ENCODE results near the gene ANAPC16.
"Not testable (repeated sequence)": the region's sequence is repeated elsewhere in the genome, so short reads cannot be mapped to it uniquely, and the experiment has no call there.

ANAPC16 gene

DNA sequence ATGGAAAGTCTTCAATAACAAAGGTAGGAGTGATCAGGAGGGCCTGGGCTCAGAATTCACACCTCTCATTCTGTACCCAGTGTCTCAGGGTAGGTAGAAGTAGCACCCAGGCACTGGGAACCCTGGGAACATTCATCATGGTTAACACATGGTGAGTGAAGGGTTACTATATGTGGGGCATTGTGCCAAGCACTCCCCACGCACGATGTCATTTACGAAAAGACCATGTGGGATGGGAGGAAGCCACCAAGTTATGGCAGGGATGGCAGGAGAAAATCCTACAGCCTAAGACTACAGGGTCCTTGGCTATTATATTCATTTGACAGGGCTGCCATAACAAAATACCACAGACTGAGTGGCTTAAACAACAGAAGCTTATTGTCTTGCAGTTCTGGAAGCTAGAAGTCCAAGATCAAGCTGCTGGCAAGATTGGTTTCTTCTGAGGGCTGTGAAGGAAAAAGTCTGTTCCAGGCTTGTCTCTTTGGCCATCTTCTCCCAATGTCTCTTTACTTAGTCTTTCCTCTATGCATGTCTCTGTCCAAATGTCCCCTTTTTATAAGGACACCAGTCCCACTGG lies 30.2 kb downstream of the ANAPC16 start:
- no peak for DNase-seq

DNA sequence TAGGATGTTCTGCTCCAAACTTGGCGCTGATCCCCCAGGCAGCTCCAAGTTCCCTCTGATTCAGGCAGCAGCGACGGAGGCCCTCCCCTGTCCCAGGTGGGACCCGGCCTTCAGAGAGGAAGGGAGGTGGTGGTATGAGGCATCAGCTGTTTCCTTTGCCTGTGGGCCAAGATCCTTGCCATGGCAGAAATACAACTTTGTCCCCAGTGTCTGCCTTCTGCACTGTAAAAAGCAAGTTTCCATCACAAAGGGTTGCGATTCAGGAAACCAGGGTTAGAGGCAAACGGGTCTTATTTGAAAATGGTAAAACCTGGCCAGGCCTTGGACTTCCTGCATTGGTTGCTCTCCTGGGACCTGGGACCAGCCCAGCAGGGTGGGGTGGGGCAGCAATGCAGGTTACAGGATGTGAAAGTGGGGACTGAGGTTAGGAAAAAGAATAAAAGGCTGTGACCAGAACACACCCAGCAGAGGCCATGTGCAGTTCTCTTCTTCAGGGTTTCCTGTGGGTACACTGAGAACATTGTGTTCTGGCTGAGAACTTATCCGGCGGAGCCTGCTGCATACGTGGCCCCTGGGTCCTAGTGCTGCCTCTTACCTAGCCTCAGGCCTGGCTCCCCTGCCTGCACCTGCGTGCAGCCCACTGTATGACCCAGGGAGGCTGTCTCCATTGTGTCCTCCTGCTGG lies 32.8 kb downstream of the ANAPC16 start:
- peak; percentile 83 for DNase-seq

DNA sequence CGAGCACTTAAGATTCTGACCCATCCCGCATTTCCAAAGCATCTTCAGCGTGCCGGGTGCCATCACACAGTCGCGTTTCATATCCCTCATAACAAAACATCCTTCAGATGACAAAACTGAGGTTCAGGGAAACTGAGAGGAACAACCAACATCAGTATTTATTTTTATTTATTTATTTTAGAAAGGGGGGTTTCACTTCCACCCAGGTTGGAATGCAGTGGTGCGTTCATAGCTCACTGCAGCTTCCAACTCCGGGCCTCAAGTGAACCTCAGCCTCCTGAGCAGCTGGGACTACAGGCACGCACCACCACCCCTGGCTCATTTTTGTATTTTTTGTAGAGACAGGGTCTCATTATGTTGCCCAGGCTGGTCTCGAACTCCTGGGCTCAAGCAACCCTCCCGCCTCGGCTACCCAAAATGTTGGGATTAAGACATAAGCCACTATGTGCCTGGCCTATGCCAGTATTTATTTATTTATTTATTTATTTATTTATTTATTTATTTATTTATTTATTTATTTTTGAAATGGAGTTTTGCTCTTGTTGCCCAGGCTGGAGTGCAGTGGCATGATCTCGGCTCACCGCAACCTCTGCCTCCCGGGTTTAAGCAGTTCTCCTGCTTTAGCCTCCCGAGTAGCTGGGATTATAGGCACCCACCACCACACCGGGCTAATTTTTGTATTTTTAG lies 33.5 kb downstream of the ANAPC16 start:
- DNase-seq = not testable (repeated sequence)

DNA sequence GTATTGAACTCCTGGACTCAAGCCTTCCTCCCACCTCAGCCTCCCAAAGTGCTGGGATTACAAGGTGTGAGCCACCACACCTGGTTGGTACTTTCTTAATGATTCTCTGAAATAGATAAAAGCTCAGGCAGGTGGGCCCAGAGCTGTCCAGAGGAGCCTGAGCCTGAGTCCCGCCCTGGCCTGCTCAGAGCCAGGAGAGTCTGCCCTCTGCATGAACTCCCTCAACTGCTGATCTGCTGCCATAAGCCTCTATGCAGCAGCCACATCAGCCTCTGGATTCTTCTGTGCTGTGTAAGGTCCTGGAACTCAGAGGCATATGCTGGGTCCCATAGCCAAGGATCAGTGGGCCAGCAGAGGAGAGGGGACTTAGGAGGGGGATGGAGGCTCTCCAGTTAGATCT lies 34.9 kb downstream of the ANAPC16 start:
- no peak for DNase-seq

DNA sequence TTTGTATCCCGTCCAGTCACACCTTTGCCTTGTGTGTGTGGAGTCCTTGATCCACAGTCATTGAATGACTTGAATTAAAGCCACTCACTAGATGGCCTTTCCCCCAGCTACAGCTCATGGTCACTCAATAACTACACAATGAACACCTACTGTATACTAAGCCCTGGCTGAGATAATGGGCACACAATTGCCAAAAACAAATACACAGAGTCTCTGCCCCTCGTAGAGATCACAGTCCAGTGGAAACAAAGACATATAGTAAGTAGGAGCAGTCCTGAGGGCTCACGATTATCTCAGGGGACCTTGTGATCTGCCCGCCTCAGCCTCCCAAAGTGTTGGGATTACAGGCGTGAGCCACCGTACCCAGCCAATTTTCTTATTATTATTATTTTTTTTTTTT lies 35.8 kb downstream of the ANAPC16 start:
- no peak for DNase-seq

DNA sequence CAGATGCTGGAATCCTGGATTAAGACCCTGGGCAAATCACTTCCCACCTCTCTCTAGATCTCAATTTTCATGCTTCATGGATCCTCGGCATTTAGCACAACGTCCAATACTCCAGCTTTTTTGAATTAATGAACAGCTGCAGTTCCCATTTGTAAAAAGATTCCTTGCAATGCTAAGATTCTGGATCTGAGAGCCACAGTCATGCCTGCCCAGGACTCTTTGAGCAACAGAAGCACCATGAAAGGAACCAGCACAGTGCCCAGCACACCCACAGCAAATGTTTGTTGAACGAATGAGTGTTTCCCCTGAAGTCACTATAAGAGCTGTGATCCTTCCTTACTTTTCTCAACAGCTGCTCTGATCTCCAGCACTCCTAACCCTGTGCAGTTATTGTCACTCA lies 37.2 kb downstream of the ANAPC16 start:
- DNase-seq = no peak

DNA sequence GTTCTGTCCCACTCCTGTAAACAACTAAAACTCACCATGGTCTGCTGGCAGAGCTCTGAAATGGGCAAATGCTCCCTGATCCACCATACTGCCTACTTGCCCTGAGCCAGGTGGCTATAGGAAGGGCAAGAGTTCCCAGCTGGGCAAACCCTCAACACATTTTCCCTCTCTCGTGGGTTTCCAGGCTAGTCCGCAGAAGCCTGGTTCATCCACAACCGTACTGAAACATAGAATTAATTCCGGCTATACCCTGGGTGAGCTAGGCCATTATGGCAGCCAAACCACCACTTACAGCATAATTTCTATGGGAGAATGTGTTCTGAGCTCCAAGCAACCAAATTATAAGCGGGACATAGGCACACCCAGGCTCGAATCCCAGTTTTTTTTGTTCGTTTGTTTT lies 37.8 kb downstream of the ANAPC16 start:
- DNase-seq = no peak

DNA sequence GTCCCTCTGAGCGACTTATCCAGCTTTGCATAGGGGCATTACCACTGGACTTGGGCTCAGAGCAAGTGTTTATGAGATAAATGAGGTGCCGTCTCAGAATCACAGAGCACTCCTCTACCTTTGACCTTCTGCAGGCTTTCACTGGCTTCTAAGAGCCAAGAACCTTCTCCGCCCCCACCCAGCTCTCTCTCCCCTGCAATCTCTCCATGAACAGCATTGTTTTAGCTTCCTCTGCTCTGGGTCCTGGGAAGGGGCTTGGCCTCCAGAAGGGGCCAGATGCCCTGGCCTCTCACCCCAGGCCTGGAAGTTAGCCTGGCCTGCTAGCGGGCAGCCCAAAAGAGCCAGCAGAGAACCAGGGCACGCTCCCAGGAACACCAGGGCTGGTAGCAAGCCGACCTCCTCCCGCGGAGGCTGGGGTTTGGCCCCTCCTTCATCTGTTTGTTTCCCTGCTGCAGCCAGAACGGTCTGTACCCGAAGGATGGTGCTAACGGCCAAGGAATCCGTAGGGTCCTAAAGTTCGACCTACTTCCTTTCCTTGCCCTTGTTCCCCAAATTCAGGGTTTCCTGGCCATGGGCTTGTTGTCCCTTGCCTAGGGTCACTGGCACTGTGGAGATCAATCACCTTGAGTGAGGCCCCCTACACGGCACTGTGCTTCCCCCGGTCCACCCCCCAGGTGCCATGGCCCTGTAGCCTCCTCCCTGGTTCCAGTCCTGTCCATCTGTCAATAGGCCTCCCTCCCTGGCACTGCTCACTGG lies 39.2 kb downstream of the ANAPC16 start:
- peak; percentile 49 for DNase-seq

DNA sequence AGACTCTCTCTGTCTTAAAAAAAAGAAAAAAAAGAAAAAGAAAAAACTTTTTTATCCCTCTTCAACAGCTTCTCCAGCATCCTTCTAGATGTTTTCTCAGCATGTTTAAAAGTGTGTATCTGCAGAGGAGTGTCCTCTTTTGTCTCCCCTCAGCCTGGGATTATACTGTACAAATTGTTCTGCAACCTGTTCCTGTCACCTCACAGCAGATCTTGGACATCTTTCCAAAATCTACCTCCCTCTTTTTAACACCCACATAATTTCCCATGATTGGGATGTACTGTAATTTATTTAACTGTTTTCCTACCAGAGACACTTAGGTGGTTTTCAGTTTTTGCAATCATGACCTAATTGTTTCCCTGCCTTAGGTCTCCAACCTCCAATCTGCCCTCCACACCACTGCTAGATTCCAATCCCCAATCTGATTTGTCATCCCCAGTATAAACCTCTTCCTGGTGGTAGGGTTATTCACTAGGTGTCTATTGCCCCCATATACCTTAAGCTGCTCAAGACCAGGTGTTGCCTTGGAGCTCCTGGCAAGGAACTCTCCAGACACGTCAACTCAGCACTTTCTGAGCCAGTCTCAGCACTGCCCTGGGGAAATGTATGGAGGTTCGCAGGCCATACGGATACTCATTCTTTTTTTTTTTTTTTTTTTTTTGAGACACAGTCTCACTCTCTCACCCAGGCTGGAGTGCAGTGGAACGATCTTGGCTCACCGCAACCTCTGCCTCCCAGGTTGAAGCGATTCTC lies 40.3 kb downstream of the ANAPC16 start:
- no peak for DNase-seq

DNA sequence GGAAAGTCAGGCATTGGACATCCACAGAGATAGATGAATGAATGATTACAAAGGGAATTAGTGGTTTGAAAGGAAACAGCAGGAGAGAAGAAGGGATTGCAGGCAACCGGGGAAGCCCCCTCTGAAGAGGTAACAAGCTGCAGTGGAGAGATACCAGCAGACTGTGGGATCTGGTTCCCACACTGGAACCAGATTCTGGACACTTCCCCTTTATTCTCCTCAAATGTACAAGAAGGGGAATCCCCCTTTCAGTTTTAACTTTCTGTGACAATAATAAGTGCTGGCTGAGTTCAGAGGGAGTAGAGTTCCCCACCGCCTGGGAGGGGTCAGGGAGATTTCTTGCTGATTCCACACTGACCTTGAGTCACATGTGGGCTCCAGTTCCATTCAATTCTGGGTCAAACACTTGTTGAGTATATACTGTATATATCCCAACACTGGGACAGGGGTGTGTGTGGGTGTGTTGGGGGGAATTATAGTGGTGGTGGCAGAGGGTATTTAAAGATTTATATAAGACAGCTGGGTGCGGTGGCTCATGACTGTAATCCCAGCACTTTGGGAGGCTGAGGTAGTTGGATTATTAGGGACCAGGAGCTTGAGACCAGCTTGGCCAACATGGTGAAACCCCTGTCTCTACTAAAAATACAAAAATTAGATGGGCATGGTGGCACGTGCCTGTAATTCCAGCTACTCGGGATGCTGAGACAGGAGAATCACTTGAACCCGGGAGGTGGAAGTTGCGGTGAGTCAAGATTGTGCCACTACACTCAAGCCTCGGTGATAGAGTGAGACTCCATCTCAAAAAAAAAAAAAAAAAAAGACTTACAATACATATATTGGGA lies 41.5 kb downstream of the ANAPC16 start:
- no peak for DNase-seq

DNA sequence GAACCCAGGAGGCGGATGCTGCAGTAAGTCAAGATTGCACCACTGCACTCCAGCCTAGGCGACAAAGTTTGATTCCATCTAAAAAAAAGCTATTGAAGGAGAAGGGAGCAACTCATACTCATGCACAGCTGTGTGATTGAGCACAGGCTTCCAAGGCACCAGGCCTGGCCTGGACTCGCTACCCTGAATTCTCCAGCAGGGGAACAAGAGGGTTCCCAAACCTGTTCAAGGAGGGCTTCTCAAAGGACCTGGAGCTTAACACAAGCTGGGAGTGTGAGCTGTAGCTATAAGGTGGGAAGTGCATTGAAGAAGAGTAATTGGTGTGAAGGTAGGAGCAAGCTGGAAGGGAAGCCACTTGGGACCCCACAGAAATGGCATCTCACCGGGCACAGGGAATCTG lies 42.8 kb downstream of the ANAPC16 start:
- no peak for DNase-seq

DNA sequence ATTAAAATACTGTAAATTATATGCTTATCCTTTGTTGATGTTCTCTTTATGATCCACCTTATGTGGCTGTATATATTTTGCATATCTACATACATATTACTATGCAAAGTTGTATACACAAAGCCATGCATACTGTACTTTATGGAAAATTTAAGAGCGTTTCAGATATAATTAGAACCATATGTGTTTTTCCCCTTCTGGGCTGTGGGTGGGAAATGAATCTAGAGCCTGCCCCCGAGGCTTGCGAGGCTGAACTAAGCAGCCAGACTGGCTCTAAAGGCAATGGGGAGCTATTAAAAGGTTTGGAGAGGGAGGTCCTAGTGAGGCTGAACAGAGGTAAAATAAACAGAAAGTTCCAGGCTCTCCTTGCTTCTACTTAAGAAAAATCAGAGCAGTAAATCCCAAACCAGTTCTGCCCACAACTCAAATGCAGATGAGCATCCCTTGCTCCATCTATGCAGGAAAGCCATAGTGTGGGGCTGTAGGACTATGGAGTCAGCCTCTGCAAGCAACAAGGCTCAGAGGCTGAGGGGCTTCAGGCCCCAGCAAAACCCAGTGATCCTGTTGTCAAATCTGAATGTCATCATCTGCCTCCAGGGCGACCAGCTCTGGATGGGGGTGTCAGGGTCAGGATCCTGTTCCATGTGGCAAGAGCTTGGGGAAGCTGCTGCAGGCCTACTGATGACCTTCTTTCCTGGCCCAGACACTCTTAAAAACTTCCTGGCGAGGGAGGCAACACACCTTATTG lies 43.9 kb downstream of the ANAPC16 start:
- no peak for DNase-seq

DNA sequence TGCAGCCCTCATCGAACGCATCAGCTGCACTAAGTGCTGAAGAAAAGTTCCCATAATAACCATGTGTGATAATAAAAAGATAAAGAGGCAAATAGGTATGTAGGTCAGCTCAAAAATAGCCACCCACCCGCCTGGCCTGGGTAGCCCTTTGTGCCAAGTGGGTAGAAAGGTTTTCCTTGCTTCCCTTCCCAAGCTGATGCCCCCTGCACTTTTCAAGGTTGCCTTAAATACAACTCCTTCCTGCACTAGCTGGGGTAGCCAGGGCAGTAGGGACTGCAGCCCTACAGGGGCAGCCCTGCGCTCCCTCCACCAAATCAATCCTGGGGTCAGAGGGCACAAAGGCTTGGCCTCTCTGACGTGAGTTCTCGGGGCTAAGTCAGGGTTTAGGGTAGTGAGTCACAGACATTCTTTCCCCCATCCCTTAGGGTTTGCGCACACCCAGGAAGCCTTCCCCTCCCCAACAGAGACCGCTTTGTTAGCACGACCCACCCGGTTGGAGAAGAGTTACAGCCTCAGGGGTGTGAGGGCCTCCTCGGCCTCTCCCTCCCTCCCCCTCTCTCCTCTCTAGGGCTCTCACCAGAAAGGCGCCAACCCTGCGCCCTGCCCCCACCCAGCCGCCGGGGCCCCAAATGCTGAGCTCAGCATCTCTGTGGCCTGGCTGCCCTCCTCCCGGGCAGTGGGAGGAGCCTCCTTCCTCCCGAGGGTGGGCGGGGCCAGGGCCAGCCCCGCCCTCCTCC lies 44.6 kb downstream of the ANAPC16 start:
- peak; percentile 90 for DNase-seq

DNA sequence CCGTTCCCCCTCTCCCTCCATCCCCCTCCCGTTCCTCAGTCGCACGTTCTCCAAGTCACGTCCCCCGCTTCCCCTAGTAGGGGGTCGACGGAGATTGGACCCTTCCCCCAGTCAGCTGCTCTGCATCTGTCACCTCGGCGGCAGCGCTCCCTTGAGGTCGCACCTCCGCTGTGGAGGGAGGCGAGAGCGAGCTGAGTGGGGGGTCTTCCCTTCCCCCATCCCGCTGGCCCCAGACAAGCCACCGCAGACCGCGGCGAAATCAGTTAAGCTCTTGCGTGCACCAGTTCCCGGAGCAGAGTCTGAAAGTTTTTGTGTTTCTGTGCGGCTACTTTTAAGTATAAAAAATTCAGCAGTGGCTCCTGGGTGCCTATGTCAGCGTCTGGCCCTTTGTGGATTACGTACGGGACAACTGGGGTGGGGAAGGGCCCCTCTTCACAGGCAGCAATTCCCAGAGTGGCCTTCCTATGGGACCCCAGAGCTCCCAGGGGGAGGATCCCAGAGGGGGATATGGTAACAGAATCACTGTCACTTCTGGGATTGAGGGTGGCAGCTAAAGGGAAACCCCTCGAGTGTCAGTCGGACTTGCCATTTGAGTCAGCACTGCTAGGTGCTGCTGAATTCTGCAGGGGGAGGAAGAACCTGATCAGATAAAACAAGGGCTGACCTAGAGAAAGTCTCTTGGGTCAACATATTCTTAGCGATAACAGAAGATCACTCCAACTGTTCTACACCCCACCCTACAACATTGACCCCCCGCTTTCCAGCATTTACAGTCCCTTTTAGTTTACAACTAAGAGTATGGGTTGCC lies 45.4 kb downstream of the ANAPC16 start:
- peak; percentile 79 for DNase-seq

DNA sequence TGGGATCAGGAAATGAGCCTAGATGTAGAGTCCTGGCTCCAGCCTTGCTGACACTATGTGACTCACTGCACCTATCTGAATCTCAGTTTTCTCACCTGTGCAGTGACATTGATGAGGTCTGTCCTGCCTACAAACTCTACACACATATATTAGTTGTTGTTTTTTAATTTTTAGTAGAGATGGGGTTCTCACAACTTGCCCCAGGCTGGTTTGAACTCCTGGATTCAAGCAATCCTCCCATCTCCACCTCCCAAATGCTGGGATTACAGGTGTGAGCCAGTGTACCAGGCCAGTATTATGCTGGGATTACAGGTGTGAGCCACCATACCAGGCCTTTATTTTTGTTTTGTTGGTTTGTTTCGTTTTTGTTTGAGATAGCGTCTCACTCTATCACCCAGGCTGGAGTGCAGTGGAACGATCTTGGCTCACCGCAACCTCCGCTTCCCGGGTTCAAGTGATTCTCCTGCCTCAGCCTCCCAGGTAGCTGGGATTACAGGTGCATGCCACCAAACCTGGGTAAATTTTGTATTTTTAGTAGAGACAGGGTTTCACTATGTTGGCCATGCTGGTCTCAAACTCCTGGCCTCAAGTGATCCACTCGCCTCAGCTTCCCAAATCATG lies 46.1 kb downstream of the ANAPC16 start:
- no peak for DNase-seq

DNA sequence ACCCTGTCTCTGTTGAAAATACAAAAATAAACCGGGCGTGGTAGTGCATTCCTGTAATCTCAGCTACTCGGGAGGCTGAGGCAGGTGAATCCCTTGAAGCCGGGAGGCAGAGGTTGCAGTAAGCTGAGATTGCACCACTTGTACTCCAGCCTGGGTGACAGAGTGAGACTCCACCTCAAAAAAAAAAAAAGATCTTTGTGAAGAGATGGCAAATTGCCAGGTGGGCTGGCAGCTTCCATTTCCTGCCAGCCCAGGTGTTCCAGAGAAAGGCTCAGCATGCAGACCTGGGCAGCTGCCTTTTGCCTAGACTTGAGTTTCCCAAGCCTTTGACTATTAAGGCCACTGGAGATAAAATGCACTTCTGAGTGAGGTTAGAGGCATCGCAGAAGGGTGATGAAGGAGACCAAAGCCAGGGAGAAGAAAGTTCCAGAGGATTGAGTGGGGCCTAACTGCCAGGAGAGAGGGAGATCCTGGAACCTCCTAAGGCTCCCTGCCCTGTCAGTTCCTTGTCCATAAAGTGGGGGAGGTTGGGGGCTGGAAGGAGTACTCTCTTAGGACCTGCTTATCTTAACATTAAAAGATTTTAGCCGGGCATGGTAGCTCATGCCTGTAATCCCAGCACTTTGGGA lies 47.9 kb downstream of the ANAPC16 start:
- peak; percentile 61 for DNase-seq

DNA sequence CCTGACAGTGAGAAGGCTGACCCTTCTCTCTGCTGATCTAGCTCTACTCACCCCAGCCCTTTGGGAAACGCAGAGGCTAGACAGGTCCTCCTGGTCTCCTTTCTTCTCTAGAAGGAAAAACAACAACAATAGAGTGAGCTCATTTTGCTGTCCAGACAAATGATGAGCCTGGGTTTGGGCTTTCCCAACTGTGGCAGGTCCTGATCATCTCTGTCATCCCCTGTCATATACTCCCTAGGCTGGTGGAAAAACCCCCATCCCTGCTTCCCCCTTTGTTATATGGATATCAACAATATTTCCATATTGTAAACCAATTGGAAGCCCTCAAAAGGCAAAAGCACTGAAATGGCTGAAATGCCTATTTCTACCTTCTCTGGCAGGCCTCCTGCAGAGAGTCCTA lies 48.7 kb downstream of the ANAPC16 start:
- DNase-seq = no peak

DNA sequence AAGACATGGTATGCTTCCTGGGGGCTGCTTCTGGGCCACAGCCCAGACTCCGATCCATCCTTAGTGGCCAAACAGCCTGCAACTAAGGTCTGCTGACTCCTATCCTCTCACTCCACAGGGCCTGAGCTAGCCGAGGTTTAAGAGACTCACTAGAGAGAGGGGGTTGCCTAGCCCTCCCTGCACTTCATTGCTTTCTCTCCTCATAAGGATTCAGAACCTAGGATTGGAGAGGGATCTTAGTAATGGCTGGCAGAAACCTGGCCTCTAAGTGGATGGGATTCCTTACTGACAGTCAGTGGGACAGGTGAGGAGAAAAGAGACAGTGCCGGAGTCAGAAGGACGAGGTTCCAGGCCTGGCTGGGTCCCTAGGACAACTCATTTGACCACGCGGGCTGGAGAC lies 49.7 kb downstream of the ANAPC16 start:
- DNase-seq = no peak
